Glomerular visceral epithelial cell (primary cell): ENCODE results near the gene CD38.
A peak's percentile ranks its signal among the peaks of the same experiment; 100 is the strongest.
"Not testable (repeated sequence)": the region's sequence is repeated elsewhere in the genome, so short reads cannot be mapped to it uniquely, and the experiment has no call there.

Source experiments
- DNase-seq: peaks from one replicate; pipeline ENCODE4 v3.0.0-alpha.2; 2016; ENCODE audit errors: extremely low spot score

The CD38 gene

DNA sequence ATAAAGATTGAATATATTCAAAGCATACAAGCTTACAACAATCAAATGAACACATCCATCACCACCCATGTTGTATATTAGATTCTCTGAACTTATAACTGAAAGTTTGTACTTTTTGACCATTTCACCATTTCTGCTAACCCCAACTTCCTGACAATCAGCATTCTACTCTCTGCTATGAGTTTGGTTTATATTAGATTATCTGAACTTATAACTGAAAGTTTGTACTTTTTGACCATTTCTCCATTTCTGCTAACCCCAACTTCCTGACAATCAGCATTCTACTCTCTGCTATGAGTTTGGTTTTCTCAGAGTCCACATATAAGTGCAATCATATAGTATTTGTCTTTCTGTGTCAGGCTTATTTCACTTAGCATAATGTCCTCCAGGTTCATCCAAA is 15.7 kb upstream of the CD38 start:
- not testable (repeated sequence) for DNase-seq

DNA sequence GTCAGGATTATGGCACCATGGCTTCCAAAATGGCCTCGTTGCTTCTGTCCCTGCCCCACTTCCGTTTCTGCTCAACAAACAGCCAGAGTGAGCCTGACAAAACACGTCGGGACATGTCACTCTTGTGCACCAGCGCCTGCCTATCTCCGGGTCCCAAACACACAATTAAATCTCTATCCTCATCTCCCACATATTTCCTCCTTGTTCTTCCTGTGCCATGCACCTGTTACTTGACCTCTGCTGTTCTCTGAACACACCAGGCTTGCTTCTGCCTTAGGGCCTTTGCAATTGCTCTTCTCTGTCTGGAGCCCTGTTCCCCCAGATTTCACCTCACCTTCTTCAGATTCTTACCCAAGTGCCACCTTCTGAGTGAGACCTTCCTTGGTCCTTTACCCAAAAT is 12.7 kb upstream of the CD38 start:
- no peak for DNase-seq

- DNase-seq = no peak
Observed at GRCh38 chr4:15765910-15766697, 12.0 kb upstream of the CD38 start.

- no peak for DNase-seq
Observed at GRCh38 chr4:15766821-15767220, 11.3 kb upstream of the CD38 start.

- no peak for DNase-seq
Observed at GRCh38 chr4:15769202-15769601, 8.9 kb upstream of the CD38 start.

- DNase-seq = no peak
Observed at GRCh38 chr4:15771216-15772058, 6.7 kb upstream of the CD38 start.

DNA sequence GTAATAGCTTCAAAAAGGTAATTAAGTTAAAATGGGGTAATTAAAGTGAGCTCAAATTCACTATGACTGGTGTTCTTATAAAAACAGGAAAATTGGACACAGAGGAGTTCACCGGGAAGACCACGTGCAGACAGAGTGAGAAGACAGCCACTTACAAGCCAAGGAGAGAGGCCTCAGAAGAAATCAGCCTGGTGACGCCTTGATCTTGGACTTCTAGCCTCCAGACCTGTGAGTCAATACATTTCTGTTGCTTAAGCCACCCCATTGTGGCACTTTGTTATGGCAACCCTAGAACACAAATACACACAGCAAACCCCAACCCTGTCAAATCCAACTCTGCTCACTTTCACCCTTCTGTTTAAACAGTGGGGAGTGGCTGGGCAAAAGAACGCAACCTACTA is 4.1 kb upstream of the CD38 start:
- no peak for DNase-seq

DNA sequence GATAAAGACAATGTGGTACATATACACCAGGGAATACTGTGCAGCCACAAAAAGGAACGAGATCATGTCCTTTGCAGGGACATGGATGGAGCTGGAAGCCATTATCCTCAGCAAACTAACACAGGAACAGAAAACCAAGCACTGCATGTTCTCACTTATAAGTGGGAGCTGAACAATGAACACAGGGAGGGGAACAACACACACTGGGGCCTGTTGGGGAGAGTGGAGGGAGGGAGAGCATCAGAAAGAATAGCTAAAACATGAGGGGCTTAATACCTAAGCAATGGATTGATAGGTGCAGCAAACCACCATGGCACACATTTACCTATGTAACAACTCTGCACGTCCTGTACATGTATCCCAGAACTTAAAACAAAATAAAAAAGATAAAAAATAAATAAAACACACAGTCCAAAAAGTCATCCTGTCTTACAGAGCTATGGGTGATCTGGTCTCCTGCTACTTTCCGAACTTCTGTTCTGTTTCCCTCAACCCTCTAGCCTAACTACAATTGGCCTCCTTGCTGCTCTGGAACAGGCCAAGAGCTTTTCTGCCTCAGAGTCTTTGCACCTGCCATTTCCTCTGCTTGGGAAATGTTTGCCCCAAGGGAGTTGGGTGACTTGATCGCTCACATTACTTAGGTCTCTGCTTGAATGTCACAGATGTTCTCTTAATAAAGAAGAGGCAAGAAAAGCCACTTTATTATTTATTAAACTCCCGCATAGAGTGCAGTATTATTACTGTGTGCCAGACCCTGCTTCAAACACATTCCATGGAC is 1.1 kb upstream of the CD38 start:
- no peak for DNase-seq

- no peak for DNase-seq
Observed at GRCh38 chr4:15777697-15778288, 335 bp upstream of the CD38 start.

GRCh38 chr4:15779306-15779705 is 1.2 kb downstream of the CD38 start:
- peak; percentile 29 for DNase-seq

DNA sequence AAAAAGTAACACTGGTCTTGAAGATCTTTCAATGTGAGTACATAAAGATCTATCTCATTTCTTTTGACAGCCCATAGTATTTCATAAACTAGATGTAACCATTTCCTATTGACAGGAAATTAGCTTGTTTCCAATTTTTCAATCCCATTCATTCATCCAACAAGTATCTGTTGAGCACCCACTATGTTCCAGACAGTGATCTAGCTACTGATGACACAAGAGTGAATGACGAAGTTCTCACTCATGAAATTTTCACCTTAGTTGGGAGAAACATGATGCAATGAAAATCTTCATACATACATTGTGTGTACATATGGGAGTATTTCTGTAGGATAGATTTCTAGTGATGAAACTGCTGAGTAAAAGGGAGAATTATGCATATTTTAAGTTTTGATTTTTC is 1.7 kb downstream of the CD38 start:
- no peak for DNase-seq

GRCh38 chr4:15781427-15782095 is 3.4 kb downstream of the CD38 start:
- no peak for DNase-seq

DNA sequence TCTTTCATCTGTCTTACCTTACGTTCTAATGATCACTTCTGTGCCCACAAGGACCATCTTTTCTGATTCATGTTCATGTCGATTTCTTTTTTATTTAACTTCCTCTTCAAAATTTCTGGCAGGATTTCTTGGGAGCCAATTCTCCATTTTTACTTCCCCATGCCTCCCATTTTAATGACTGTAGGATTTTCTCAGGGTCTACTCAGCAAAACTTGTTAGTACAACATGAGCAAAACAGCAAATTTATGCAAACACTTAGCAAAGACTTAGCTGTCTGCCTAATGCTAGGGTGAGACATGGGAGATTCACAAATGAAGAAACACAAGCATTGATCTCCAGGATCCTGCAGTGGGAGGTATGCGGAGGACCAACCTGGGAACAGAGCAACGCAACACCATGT is 5.5 kb downstream of the CD38 start:
- DNase-seq = no peak

DNA sequence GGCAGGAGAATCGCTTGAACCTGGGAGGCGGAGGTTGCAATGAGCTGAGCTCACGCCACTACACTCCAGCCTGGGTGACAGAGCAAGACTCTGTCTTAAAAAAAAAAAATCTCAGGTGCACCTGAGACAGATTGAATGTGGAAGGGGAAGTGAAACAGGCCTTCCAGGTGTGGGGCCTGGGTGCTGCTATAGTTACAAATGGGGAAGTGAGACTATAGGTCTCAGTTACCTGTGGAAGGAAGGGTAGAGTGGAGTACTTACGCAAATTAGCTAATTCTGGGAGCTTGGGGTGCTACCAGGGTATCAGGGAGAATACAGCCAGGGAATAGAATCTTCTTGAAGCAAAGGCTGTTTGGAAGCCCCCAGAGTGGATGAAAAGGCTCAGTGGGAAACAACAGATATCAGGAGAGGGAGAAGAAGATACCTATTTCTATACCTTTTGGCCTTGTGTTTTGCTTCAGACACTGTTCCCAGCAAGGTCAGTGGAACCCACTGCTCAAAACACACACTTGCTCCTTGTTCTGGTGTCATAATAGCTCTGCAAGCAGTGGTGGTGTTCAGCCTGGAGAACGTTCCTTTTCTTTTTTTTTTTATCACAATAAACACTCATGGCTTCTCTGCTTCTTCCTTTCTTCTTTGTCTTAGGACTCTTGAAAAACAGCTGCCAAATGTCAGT is 7.0 kb downstream of the CD38 start:
- no peak for DNase-seq

DNA sequence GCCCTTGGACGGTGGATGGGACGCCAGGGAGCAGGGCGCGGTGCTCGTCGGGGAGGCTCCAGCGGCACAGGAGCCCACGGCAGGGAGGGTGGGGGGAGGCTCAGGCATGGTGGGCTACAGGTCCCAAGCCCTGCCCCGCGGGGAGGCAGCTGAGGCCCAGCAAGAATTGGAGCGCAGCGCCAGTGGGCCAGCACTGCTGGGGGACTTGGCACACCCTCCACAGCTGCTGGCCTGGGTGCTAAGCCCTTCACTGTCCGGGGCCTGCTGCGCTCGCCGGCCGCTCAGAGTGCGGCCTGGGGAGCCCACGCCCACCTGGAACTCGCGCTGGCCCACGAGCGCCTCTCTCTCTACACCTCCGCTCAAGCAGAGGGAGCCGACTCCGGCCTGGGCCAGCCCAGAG is 8.6 kb downstream of the CD38 start:
- no peak for DNase-seq

- no peak for DNase-seq
Observed at GRCh38 chr4:15792974-15793373, 14.8 kb downstream of the CD38 start.

DNA sequence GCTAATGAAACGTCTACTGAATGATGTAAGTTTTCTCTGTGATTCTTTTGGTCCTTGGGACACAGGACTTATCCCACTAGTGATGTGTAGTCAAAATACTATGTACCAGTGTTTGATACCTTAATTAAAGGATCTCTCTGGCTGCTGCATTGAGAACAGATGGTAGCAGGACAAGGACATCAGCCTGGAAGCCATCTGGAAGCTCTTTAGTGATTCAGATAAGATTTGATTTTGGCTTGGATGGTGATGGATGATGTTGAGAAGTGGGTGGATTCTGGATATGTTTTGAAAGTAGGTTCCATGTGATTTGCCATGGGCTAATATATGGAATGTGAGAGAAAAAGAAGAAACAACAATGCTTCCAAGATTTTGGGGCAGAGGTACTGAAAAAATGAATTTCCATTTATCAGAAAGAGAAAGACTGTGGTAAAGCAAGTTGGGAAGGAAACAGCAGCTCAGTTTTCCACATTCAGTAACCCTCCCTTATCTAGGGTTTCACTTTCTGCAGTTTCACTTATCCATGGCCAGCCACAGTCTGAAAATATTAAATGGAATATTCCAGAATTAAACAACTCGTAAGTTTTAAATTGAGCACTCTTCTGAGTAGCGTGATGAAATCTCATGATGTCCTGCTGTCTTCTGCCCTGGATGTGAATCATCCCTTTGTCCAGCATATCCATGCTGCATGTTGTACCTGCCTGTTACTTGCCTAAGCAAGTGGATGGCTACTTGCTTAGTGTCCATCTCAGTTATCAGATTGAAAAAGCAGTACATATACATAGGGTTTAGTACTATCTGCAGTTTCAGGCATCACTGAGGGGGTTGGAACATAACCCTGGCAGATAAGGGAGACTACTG is 15.6 kb downstream of the CD38 start:
- no peak for DNase-seq

DNA sequence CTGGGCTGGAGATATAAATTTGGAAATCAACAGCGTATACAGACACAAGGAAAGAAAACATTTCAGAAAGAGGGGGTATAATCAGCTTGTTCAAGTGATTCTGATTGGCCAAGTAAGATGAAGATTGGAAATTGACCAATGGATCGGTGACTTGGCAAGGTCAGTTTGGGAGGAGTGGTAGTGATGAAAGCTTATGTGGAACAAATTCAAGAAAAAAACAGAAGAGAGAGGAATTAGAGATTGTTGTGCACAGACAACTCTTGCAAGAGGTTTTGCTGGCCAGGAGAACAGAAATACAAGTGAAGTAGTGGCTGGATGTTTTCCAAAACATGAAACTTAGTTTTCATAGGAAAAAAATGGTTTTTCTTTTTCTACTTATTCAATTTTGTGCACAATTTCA is 16.3 kb downstream of the CD38 start:
- DNase-seq = no peak

DNA sequence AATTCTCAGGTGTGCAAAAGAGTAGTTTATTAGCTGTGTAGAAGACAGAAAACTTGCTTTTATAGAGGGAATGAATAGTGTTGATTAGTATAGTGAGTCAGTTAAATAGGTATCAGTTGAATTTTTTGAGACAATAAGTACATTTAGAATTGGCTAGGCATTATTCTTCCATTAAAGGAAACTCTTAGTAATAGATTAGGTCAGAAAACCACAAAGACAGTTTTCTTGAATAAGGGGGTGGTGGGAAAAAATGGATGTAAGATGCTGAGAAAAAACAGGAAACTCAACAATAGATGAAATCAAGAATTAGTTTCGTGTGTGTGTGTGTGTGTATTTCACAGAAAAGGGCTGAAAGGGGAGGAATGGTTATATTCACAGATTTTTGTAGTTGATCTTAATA is 16.8 kb downstream of the CD38 start:
- no peak for DNase-seq

DNA sequence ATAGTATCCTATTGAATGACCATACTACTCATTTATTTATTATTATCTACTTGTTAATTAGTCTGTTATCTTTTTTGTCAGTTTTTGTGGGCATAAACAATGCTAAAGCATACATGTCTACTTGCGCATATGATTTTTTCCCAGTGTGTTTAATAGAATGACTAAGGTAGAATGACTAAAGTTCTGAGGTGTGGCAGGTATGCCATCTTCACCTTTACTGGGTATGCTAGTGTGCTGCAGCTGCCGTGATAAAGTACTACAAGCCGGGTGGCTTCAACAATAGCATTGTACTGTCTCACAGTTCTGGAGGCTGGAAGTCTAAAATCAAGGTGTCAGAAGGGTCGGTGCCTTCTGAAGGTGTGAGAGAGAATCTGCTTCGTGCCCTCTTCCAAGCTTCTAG is 19.2 kb downstream of the CD38 start:
- no peak for DNase-seq
